Activated effector memory CD4-positive, alpha-beta T cell treated with anti-CD3 and anti-CD28 coated beads, Interleukin-2, amount 50 U/mL, for 16 hours (primary cell): Measurements from ENCODE around the gene PRKCH.

Source experiments
- DNase-seq: peaks from one replicate; pipeline ENCODE4 v3.0.0-alpha.2; 2020

The PRKCH gene

DNA sequence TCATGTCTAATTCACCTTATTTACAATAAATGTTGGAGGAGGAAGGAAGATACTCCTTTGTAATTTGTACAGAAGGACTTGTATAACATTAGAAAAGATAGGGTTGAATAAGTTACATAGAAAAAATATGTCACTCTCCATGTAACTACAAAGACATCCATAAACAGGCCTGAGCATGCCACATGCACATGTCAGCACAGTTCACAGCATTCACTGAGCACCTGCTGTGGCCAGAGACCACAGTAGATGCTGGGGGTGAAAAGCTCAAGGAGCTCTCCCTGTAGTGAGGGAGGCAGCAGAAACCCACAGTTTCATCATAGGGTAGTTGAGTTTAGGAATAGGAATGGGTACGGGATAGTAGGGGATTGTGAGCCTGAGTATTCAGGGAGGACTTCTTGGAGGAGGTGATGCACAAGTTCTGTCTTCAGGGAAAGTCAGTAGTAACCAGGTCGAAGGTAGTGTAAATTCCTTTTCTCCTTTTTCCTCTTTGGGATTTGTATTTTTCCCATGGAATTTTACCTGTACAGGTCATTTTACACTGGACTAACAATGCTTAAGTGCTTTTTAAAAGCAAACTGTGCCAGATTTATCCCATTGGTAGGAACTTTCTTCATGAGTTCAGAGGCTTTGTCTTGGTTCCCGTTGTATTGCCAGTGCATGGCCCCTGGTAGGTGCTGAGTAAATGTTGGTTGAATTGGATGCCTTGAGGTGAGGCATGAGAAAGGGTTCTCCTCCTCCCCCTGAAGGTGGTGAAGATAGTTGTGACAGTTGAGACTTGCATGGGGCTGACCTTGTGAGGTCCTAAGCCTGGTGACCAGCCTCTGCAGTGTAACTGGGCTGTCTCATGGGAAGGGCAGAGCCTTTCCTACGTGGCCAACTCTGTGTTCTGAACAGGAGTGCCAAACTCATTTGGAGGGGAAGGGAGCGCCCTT, 20.2 kb downstream of the PRKCH start:
- no peak for DNase-seq

DNA sequence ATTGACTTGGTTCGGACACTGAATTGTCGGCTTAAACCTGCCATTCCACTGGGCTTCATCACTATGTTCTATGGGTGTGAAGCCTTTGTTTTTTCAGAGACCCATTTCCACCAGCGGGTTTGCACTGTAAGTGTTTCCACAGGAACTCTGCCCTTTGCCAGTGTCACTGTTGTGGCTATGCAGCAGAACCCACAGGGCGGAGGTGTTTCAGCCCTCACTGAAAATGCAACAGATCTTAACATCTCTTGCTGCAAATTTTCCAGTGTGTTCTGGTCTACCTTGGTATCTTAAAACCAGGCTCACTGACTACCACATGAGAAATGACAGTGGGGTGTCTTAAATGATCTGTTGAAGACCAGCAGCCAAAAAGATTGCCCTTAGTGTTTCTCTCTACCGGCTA, 21.1 kb downstream of the PRKCH start:
- peak; percentile 93 for DNase-seq

DNA sequence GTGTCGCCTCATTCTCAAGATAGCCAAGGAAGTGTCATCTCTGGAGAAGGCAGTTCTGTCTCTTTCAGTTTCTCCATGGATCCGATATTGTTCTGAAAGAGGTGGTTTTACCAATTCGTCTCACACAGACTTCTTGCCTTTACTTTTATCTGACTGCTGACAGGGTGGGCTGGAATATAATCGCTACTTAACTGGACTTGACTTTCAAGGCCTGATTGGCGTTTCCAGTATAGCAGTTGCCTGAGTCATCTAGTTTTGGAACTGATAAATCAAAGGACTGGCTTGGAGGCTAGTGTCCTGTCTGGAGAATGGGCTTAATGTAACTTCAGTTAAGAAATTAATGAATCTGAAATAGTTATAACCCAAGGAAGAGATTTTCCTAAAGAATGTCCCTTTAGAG, 21.6 kb downstream of the PRKCH start:
- no peak for DNase-seq

DNA sequence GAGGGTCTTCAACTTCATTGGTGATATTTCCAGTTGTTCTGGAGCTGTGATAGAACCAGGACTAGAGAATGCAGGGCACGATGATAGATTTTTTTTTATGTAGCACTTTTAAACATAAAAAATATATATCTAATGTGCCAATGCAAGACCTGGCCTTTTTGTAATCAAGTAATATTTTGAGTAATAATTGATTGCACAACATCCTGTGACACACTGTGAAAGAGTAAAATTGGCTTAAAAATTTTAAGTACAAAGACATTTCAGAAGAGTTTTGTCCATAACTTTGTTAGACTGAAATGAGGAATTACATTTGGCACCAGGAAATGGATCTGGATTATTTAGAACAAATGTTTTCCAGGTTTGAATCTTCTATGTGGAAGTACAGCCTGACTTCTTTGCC, 22.1 kb downstream of the PRKCH start:
- DNase-seq = no peak

DNA sequence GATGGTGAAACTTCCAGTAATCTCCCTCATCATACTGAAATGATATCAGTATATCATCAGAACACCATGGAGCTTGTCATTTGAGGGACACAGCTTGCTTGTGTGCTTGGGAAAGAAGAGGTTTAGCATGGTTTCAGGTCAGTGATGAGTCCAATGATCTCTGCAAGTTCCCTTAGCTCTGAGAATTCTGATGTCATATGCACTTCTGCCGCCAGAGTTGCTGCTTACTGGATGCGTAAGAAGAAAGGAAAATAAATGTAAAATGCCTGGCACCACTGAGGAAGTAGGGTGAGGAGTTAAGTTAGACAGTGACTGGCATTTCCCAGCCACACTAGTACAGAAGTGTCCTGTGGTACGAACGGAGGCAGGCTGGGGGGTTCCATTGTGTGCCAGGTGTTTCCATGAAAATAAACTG, 22.6 kb downstream of the PRKCH start:
- DNase-seq = peak; percentile 74

DNA sequence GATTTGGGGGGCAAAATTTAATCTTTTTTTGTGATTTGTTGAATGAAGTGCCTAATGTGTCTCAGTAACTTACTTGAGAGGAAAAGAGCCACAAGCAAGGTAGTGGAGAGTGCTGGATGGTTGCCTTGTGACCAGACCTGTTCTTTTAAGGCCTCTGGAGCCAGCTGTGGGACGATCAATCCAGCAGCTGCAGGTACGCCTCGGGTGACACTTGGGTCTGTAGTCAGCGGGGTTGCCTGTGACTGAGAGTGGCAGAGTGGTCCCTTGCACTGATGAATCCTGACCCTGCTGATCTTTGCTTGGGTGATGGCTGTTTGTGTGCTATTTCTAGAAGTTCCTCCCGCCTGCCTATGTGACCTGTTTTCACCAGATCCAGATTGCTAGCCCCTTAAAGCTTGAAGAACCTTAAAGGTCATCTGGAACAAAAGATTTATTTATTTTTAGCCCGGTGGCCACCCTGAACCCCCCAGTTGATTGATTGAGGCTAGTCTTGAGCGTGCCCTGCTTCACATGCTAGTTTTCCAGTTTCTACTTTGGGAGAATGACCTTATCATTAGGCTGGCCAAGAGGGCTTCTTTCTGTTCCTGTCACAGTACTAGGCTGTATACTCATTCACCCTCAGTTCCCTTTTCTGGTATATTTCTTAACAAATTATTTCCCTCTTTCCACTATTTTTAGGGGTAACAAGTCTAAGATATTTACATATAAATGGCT, 23.2 kb downstream of the PRKCH start:
- DNase-seq = no peak

DNA sequence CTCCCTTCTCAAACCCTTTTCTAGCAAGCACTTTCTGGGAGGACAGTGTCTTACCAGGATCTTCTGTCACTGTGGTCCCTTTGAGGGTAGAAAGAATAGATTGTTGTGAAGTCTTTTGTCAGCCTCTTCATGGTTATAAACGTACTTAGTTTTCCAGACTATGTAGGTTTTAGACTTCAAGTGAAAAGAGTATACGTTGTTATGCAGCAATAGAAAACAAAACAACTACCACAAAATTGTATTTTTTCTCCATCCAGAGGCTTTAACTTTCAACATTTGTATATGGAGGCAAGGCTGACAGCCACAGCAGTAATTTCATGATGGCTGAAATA, 23.7 kb downstream of the PRKCH start:
- no peak for DNase-seq

DNA sequence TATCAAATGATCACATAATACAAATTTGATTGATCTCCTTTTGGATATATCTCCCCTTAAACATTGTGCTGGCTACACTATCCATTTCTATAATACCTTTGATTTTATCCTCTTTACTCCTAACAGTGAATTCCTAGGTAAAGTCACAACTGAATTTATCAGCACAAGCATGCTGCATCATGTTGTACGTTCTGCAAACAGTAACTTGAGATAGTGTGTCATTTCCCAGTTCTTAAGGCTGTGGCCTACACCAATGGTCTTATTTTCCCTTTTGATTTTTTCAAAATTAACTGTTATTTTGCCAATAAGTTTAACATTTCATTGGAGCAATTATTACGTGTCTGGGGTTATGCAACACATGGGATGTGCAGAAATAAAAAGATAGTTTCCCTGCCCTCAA, 24.8 kb downstream of the PRKCH start:
- DNase-seq = no peak

DNA sequence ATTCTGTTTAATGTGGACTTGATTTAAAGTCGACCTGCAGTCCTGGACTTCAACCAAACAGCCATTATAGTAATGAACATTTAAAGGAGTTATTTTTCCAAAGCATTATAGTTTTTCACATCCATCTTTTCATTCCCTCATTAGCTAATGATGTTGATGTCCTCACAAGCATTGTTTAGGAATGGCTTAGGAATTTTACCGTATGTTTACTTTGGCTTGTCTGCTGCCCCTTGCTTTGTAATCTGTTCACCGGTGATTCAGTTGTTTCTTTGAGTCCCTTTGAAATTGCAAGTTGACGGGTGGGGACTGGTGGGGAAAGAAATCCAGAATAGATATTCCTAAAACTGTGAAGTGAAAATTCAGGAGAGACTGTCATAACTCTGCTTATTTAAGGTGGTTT, 25.4 kb downstream of the PRKCH start:
- no peak for DNase-seq

DNA sequence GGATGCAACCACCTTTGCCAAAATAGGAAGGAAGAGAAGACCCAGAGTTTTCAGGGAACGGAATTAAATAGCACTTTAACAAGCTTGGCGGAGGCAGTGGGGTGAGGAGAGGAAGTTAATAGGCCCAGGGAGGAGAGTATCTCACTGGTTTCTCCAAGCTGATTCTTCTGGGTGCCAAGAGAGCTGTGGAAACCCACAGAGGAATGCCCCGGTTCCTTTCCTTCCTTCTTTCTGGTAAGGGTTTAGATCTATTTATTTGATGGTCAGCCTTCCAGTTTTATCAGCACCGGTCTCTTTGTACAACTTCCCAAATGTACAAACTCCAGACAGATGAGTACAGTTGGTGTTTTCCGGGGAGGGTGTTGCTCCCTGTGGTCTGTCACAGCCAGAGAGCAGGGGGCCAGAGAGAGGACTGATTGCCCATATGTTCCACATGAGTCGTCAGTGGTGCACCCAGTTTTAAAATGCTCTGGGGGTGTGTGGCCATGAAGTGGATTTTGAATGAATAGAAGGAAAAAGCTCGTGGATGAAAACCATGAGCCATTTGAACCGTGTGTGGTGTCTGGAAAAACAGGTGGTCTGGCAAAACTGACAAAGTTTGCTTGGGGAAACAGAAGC, 26.6 kb downstream of the PRKCH start:
- peak; percentile 76 for DNase-seq

DNA sequence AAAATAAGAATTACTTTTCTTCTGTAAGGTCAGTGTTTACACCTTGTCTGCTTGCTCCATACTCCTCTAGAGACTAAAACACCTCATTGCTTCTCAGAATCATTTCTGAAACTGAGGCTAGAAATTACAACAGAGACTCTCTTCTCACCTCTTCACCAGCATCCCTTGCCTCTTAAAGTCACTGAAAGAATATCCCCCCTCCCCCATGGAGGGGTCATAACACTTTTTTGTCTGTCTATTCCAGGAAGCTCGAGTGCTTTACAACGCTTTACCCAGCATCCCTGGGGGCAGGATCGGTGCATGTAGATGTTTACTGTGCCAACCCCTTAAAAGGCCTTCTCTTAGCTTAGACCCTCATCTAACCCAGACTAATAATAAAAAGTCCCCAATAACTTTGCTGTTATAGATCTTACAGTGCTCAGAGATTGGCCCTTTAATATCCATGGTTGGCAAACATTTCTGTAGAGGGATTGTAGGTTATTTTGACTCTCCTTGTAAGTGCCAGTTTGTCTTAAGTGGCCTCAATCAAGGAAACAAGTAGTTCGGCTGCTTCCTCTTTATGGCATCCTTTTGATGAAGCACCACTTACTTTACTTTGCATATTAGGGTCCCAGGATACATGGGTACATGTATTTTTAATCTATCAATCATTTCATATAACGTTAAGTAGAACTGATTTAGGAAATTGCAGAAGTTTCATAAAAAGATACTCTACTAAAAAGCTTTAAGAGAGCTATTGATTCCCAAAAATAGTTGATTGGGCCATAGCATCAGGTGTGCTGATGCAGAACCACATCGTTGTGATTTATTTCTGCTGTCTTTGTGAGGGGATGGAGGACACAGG, 29.3 kb downstream of the PRKCH start:
- DNase-seq = no peak

DNA sequence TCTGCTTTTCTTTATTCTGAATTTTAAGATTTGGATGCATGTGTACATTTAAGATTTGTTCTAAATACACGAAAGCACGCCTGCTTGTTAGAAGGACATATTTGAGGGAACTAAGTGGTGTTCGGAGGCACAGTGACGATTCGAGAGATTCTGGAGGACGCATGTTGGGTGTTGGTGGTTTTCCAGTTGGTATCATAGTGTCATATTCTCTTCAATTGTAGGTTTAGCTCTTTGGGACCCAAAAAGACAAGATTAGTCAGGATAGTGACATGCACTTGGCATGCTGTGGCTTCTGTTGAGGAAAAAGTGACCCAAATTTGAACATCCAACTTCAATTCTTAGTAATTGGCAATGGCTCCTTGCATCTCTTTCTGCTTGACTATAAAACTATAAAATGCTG, 30.1 kb downstream of the PRKCH start:
- DNase-seq = no peak

DNA sequence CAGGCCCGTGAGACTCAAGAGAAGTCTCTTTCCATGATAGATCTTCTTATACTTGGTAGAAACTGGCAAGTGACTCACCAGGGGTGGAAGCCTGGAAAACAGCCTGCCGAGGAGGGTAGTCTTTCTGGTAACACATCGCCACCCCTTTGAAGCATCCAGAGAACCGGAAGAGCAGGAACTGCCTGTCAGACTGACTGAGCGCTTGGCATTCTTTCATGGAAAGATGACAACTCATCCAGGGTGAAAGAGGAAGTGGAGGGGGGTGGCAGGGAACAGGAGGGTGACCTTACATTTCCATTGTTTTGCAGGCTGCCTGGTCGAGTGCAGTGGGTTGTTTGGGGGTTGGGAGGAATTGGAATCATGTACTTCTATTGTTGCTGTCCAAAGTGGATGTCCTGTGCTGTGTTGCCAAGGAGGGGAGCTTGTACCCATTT, 34.5 kb downstream of the PRKCH start:
- peak; percentile 82 for DNase-seq

DNA sequence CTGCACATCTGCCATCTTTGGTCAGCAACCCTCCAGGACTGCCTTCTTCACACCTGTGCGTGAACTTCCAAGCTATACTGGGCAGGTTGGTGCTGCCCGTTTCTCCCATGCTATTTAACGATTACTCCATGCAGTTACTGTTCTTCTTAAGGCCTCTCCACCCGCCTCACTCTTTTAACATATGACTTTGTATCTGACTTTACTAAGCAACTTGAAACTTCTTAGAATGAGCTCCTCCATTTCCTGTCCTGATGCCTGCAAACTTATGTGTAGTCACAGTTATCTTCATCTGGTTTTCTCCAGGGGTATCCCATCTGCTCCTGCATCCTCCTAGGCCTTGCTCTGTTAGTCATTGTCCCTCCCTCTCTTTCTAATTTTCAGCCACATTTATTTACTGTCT, 35.7 kb downstream of the PRKCH start:
- no peak for DNase-seq

DNA sequence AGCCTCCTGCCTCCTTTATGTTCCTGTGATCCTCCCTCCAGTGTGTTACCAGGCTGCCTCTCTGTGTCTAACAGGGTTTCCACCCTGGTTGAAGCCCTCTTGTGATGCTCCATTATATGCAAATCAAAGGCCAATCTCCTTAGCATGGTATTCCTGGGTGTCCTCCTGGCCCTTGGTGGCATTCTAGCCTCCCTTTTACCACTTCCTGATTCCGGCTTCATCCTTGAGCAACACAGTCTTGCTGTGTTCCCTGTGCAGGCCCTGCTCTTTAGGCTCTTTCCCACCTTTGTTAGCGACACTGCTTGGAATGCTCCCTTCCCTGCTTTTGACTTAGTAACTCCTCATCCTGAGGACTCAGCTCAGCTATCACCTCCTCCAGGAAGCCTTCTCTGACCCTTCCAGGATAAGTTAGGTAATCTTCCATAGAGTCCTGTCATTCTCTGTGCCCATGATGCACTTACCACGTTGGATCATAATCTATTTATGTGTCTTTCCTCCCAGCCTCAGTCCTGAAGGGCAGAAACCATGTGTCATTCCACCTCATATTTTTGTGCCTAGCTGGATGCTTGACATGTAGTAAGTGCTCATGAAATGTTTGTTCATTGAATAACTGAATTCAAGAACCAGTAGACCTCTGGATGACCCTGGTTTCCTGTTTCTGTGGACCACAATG, 37.3 kb downstream of the PRKCH start:
- DNase-seq = no peak

DNA sequence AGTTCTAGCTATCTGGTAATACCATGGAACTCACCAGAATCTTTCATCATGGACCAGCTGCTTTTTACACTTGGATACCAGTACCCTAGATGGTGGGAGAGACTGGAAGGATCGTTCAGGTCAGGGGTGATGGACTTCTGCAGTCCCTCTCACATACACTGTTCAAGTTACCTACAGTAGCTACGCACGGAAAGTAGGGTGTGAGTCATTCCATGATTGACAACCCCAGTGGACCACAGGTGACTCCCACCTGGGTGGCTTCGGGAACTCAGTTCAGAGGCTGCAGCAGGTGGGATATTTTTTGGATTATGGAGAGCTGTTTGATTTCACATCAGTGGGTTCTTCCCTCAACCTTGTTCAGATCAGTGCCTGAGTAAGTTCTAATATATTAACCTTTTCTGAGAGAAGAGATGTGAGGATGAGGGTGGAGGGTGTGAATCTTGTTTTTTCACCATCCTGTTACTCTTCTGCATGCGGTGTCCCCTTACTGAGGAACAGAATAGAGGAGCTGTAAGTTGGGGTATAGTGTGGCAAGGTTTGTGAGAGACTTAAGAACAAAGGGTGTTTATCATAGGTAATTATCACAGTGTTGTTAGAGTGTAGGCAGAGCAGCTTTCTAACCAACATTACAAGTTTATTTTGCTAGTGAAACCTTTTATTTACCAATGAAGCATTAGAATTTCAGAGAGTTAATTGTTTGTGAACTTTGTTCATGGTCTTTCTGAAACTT, 39.6 kb downstream of the PRKCH start:
- DNase-seq = peak; percentile 71

DNA sequence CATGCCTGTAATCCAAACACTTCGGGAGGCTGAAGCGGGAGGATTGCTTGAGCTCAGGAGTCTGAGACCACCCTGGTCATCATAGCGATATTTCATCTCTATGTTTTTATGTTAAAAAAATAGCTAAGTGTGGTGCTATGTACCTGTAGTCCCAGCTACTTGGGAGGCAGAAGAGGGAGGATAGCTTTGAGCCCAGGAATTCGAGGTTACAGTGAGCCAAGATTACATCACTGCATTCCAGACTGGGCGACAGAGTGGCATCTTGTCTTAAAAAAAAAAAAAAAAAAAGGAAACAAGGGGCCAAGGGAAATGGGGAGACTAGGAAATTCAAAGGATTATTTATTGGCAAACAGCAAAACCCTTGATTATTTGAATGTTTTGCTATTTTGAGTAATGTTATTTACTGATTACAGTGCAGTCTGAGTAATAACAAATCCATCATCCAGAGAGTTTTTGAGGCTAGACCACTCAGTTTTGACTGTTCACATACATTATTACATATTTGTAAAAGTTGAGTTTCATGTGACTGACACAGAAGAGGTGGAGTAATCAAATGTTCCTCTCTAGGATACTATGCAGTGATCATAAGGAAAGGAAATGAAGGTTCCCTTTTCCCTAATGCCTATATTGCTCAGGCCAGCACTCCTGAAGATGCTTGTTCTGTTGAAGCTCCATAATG, 40.8 kb downstream of the PRKCH start:
- no peak for DNase-seq

DNA sequence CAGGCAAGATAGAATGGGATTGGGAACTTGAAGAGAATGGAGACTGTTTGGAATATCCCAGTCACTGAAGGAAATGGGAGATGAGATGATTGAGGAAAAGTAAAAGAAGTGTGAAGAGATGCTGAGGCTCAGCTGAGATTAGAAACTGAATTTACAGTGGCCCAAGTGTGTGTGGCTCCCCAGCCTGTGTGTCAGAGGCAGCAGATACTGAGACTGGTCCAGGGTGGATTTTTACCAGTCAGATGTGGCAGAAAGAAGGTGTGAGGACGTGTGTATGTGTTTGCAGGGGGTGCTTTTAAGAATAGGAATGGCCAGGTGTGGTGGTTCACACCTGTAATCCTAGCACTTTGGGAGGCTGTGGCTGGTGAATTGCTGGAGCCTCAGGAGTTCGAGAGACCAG, 42.9 kb downstream of the PRKCH start:
- DNase-seq = no peak

DNA sequence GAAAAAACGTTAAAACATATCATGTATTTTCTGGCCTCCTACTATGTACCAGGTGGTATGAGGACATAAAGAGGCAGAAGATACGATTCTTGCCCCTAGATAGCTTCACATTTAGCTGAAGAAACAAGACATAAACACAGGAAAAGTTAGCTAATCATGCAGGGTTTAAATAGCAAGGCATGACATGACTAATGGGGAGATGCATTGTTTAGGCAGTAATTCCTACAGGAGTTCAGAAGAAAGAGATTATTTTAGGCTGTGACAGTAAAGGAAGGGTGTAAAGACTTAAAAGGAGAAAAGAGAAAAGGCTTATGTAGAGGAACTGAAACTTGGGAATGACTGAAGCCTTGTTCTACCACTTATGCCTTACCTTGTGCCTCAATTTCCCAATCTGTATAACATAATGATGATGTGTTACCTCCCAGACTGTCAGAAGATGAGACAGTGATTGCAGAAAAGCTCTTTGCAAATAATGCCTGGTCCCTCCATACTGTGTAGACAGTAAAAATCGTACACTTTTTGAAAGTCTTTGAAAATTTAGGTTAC, 44.4 kb downstream of the PRKCH start:
- no peak for DNase-seq

DNA sequence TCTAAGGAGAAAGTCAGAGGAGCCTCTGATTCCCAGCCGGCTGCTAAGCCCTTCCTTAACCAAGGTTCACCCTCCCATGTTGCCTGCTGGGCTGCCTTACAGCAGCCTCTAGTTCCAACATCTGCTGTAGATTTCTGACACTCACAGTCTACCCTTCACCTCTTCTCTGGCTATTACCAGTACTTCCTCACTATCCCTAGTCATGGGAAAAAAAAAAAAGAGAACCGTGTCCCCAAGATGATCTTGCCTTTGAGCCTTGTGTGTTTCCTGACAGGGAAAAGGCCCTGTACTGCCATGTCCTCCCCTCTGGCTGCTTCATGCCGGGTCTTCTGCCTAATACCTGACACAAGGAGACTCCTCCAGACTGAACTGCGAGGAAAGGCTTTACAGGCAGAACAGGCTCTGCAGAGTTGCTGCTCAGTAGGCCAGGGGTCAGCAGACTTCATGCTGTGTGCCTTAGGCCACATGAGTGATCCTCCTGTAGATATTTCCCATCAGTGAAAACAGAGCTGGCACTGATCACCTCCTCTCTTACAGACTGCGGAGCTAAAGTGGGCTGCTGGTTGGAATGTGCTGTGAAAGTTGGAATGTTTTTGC, 46.8 kb downstream of the PRKCH start:
- DNase-seq = no peak
